Measurements from ENCODE around the gene ANAPC1. TPM values are rescaled to one million over a fixed set of nuclear protein-coding genes. Genes with fewer than 3 reads are reported as not detected.

ANAPC1 gene, protein sequence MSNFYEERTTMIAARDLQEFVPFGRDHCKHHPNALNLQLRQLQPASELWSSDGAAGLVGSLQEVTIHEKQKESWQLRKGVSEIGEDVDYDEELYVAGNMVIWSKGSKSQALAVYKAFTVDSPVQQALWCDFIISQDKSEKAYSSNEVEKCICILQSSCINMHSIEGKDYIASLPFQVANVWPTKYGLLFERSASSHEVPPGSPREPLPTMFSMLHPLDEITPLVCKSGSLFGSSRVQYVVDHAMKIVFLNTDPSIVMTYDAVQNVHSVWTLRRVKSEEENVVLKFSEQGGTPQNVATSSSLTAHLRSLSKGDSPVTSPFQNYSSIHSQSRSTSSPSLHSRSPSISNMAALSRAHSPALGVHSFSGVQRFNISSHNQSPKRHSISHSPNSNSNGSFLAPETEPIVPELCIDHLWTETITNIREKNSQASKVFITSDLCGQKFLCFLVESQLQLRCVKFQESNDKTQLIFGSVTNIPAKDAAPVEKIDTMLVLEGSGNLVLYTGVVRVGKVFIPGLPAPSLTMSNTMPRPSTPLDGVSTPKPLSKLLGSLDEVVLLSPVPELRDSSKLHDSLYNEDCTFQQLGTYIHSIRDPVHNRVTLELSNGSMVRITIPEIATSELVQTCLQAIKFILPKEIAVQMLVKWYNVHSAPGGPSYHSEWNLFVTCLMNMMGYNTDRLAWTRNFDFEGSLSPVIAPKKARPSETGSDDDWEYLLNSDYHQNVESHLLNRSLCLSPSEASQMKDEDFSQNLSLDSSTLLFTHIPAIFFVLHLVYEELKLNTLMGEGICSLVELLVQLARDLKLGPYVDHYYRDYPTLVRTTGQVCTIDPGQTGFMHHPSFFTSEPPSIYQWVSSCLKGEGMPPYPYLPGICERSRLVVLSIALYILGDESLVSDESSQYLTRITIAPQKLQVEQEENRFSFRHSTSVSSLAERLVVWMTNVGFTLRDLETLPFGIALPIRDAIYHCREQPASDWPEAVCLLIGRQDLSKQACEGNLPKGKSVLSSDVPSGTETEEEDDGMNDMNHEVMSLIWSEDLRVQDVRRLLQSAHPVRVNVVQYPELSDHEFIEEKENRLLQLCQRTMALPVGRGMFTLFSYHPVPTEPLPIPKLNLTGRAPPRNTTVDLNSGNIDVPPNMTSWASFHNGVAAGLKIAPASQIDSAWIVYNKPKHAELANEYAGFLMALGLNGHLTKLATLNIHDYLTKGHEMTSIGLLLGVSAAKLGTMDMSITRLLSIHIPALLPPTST (N-terminal part only)
- 10 to 100 TPM; 38.7 to 50.8 (median 50.4) TPM for total RNA-seq
- 64.6 TPM for total RNA-seq (2013)

DNA sequence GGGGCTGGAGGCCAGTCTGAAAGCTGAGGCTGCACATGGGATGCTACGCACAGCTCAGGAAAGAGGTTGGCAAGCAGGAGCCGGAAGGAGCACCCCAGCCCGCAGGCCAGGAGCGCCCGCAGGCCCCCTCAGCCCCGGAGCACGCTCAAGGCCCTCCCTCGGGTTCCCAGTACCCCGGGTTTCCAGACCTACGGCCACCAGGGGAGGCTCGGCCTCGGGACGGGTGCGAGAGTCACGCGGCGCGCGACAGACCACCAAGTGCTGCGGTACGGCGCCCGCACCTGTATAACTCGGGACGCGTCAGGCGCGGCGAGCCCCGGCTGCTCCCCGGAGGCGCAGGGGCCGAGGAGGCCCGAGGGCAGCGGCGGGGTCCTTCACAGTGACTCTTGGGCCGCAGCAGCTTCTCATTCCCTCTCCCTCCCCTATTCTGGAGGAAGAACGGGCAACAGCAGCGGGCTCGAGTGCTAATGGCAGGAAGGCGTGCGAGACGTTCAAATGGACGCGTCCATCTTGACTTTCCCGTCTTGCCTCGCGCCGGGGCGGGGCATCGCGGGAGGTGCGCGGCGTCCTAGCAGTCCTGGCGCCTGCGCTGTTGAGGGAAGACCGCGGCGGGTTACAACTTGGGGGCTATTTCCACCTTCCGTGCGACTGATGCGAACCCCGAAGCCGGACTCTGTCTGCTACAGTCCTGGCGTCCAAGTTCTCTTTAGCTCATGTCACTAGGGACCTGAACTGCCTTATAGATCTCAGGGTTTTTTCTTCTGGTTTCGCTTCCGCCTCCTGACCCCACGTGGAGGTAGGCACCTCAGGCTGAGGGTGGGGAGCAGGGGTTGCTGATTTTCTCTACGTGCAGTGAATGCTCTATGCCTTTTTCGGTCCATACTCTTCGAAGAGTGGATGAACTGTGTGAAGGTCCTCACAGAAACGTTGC lies at the start of gene ANAPC1:
Gene ANAPC1 (minus strand): TSS at position 533 of the 931 bp plus-strand sequence. CDS start 3,368 bp downstream, outside the sequence.
- peak; percentile 96 to 98 (median 97) for ATAC-seq
- Mint-ChIP-seq H3K27me3 (ENCODE audit: low read depth in 2 of 2) (no peaks in the 10 kb centered on the region), H3K9me3 (no peaks in the 10 kb centered on the region), H3K4me3 (peak within 1 kb of the TSS; percentile 95), H3K36me3 (no peaks in the 10 kb centered on the region), H3K4me1 (peaks cover 7 to 10% of the 10 kb centered on the region in 2 donors), H3K27ac (peak within 1 kb of the TSS; percentile 91 to 94)
- no peaks in the 10 kb centered on the region for H3K9me3 ChIP-seq (ENCODE audit: control insufficient read depth, insufficient read depth, low read length)
- intact Hi-C loops (cut with micrococcal nuclease), result loop anchor here (2.0 kb wide), 1 partner anchor 171 kb away; the partner anchor contains the start of gene TMEM87B
- H3K4me1 ChIP-seq (ENCODE audit: control insufficient read depth, insufficient read depth, low read length), result peaks cover 12% of the 10 kb centered on the region
- H3K4me3 ChIP-seq (ENCODE audit: low read length), result peak within 1 kb of the TSS; percentile 98
- WGBS (ENCODE audit: insufficient coverage), result under 1% methylated on average over 73 of the region's 73 CpGs
- TF ChIP-seq, protein P1, sequence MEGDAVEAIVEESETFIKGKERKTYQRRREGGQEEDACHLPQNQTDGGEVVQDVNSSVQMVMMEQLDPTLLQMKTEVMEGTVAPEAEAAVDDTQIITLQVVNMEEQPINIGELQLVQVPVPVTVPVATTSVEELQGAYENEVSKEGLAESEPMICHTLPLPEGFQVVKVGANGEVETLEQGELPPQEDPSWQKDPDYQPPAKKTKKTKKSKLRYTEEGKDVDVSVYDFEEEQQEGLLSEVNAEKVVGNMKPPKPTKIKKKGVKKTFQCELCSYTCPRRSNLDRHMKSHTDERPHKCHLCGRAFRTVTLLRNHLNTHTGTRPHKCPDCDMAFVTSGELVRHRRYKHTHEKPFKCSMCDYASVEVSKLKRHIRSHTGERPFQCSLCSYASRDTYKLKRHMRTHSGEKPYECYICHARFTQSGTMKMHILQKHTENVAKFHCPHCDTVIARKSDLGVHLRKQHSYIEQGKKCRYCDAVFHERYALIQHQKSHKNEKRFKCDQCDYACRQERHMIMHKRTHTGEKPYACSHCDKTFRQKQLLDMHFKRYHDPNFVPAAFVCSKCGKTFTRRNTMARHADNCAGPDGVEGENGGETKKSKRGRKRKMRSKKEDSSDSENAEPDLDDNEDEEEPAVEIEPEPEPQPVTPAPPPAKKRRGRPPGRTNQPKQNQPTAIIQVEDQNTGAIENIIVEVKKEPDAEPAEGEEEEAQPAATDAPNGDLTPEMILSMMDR (IDR thresholded peaks at IDR 0.05), result no peak
- H3K27me3 ChIP-seq (ENCODE audit: control insufficient read depth, insufficient read depth, low read length), result no peaks in the 10 kb centered on the region
- DNase-seq, result peak; percentile 78 to 91
- peak within 1 kb of the TSS; percentile 87 for H3K27ac ChIP-seq (ENCODE audit: low read length)
- peaks cover 2% of the 10 kb centered on the region for H3K36me3 ChIP-seq (ENCODE audit: control insufficient read depth, insufficient read depth, low read length)

DNA sequence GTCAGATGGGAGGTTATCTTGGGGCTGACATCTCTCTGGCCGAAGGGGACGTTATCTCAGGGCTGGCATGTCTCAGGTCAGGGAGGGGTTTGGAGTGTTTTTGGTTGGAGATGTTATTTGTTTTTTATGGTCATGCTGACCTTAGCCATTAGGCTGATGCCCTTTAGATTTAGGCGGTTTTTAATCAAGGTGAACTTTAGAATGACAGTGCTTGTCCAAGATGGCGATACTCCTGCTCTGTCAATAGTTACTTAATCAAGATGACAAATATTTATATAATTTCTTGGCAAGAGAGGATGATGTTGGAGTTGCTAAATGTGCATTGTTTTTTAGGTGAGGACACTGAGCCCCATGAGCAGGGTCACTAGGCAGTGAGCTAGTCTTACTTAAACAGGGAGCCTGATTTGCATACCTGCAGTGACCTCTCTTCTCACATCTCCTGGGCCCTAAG lies 48.9 kb upstream of the ANAPC1 start:
- Mint-ChIP-seq H3K4me3 (no peak overlapping the region), H3K27me3 (ENCODE audit: low read depth in 2 of 2) (peaks cover 0 to 4% of the 10 kb centered on the region in 2 donors), H3K36me3 (no peaks in the 10 kb centered on the region), H3K27ac (no peak overlapping the region), H3K4me1 (no peaks in the 10 kb centered on the region), H3K9me3 (no peaks in the 10 kb centered on the region)
- DNase-seq, result no peak
- Histone ChIP-seq H3K36me3 (ENCODE audit: control insufficient read depth, insufficient read depth, low read length) (no peaks in the 10 kb centered on the region), H3K4me3 (ENCODE audit: low read length) (no peak overlapping the region), H3K27me3 (ENCODE audit: control insufficient read depth, insufficient read depth, low read length) (no peaks in the 10 kb centered on the region), H3K4me1 (ENCODE audit: control insufficient read depth, insufficient read depth, low read length) (no peaks in the 10 kb centered on the region), H3K9me3 (ENCODE audit: control insufficient read depth, insufficient read depth, low read length) (no peaks in the 10 kb centered on the region), H3K27ac (ENCODE audit: low read length) (no peak overlapping the region)
- ATAC-seq, result no peak
- TF ChIP-seq, protein P1 (IDR thresholded peaks at IDR 0.05), result no peak
- intact Hi-C loops (cut with micrococcal nuclease), result no loop called here
- WGBS (ENCODE audit: insufficient coverage), result 94% methylated on average over 3 of the region's 4 CpGs

DNA sequence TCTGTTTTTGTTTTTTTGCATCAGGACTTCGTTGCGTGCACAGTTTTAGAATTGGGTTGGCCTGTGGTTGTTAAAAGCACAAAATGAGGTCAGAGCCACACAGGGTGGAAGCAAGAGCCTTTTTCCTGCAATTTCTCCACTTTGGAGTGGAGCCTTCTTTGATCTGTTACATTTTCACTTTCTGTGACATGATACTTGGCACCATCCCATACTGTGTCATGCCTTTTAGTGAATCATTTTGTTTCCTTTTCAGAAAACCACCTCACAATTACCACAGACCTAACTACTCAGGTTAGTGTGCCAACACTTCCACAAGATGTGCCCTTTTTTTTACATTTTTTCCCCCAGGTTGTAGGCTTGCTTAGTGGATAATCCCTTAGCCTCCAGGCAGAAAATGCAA lies 46.9 kb upstream of the ANAPC1 start:
- Mint-ChIP-seq H3K4me1 (no peaks in the 10 kb centered on the region), H3K4me3 (no peak overlapping the region), H3K27ac (no peak overlapping the region), H3K27me3 (ENCODE audit: low read depth in 2 of 2) (peaks cover 0 to 8% of the 10 kb centered on the region in 2 donors), H3K9me3 (no peaks in the 10 kb centered on the region), H3K36me3 (no peaks in the 10 kb centered on the region)
- no peaks in the 10 kb centered on the region for H3K27me3 ChIP-seq (ENCODE audit: control insufficient read depth, insufficient read depth, low read length)
- 21% methylated on average over 2 of the region's 2 CpGs for WGBS (ENCODE audit: insufficient coverage)
- ATAC-seq (no peak), DNase-seq (no peak)
- H3K9me3 ChIP-seq (ENCODE audit: control insufficient read depth, insufficient read depth, low read length), result no peaks in the 10 kb centered on the region
- intact Hi-C loops (cut with micrococcal nuclease), result no loop called here
- H3K4me3 ChIP-seq (ENCODE audit: low read length), result no peak overlapping the region
- no peaks in the 10 kb centered on the region for H3K4me1 ChIP-seq (ENCODE audit: control insufficient read depth, insufficient read depth, low read length)
- H3K36me3 ChIP-seq (ENCODE audit: control insufficient read depth, insufficient read depth, low read length), result no peaks in the 10 kb centered on the region
- TF ChIP-seq, protein P1 (IDR thresholded peaks at IDR 0.05), result no peak
- no peak overlapping the region for H3K27ac ChIP-seq (ENCODE audit: low read length)

Measured in natural killer cell (primary cell).